ENCODE data around the gene PPP1R1A.
A peak's percentile ranks its signal among the peaks of the same experiment; 100 is the strongest.

The PPP1R1A gene

DNA sequence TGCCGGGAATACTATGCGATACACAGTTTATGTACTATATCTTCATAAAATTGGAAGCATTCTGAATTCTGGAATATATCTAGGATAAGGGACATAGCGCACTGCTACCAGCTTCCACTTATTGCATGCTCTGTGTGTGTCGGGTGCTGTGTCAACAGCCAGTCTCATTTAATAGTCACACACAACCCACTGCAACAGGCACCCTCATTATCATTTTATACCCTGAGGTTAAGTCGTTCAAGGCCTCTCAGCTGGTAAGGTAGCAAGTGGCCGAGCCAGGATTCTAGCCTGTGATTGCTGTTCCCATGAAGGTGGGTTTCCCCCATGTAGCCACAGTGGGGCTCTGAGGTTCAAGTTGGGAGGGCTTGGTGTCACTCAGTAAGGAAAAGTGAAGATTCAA is 7.0 kb downstream of the PPP1R1A start:
- intact Hi-C loops (cut with DNase I) = no loop called here
- DNase-seq = no peak

- intact Hi-C loops (cut with DNase I) = no loop called here
- DNase-seq = peak; percentile 69 to 95 (median 89)
Observed at GRCh38 chr12:54579696-54580333, 8.6 kb downstream of the PPP1R1A start.

GRCh38 chr12:54579258-54579657 is 9.2 kb downstream of the PPP1R1A start:
- intact Hi-C loops (cut with DNase I) = no loop called here
- DNase-seq = peak in 24 of 42 donors; percentile 25 to 73 (median 54)

GRCh38 chr12:54578778-54579177 is 9.7 kb downstream of the PPP1R1A start:
- peak in 22 of 42 donors; percentile 12 to 68 (median 45) for DNase-seq
- intact Hi-C loops (cut with DNase I) = no loop called here

GRCh38 chr12:54572881-54573280 is 15.6 kb downstream of the PPP1R1A start:
- no peak for DNase-seq
- intact Hi-C loops (cut with DNase I) = no loop called here

DNA sequence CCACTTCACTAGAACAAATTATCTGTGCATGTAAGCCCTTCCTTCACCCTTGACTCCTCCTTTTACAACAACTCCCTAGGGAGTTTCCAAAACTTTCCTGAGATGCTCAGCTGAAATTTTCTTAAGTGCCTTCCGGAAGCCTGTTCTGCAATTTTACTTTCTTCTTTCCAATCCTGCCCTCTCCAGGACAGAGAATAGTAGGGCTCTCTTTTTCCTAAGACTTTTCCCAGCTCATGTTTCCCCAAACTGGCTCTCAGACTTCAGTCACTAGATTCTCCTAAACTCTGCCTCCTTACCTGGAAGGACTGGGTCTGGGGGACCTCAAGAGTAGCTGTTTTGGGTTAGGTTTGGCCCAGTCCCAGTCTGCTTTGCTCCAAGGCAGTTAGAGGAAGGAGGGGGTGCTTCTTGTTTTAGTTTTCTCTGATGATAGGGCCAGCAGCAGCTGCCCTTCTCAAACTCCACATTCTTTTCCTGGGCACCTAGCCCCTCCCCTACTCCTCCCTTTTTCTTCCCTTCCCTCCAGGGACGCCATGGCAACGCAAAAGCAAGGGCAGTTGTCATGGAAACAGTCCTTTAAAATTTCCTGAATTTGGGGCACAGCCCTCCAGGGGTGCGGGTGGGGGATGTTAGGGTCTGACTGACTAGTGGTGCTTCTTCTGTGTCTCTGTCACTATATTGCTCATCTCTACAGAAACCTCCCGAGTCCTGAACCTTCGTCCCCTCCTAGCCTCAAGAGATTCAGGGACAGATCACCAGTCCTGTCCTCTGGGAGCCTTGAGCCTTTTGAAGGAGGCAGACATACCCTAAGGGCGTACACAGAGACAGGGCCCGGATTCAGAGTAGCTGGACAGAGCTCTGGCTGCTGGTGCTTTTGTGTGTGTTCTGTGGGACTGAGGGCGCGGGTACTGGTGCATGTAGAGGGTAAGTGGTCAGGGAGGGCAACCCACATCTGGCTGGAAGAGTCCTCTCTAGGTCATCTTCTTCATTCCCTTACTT is 17.0 kb downstream of the PPP1R1A start:
- peak in 12 of 42 donors; percentile 19 to 63 (median 44) for DNase-seq
- intact Hi-C loops (cut with DNase I) = no loop called here

GRCh38 chr12:54569995-54570528 is 18.4 kb downstream of the PPP1R1A start:
- intact Hi-C loops (cut with DNase I) = no loop called here

DNA sequence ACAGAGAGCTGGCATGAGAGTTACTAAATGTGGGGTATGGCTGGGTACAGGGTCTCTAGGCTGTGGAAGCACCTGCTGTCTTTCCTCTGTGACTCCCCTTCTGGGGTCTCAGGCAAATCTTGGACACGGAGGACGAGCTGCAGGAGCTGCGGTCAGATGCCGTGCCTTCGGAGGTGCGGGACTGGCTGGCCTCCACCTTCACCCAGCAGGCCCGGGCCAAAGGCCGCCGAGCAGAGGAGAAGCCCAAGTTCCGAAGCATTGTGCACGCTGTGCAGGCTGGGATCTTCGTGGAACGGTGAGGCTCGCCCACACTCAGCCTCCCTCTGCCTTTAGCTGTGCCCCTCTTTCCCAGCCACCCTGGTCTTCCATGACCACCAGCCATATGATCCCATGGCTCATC is 19.4 kb downstream of the PPP1R1A start:
- intact Hi-C loops (cut with DNase I) = no loop called here
- DNase-seq = peak in 3 of 42 donors; percentile 16 to 28 (median 21)

More at GRCh38 chr12:54569995-54570528, 18.4 kb downstream of the PPP1R1A start:
- no peak for DNase-seq

- intact Hi-C loops (cut with DNase I) = no loop called here
- DNase-seq = no peak
Observed at GRCh38 chr12:54566792-54567191, 21.7 kb downstream of the PPP1R1A start.

DNA sequence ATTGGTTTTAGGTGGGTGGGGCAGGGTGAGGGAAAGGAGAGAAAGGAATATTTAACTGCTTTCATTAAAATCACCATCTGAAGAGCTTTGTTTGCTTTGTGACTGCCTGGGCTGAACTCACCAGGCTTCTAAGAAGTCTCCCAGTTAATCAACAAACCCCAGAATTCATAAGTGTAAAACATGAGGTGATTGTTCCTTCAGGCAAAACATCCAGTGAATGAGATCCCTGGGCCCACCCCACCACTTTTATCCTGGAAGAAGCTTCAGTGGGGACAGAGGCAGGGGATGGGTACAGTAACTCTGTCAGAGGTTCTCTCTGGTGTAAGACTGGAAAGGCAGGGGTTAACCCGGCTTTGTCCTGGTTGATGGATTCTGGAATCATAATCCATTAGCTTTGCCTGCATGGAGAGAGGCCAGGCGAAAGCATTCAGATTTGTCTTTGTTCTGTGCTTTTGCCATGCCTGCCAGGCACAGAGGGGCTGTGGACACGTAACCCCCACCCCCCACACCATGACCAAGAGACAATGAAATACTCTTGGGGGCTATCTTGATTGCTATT is 22.4 kb downstream of the PPP1R1A start:
- intact Hi-C loops (cut with DNase I) = no loop called here
- DNase-seq = no peak

- peak in 10 of 42 donors; percentile 18 to 75 (median 44) for DNase-seq
- intact Hi-C loops (cut with DNase I) = no loop called here
Observed at GRCh38 chr12:54565310-54565985, 23.0 kb downstream of the PPP1R1A start.

DNA sequence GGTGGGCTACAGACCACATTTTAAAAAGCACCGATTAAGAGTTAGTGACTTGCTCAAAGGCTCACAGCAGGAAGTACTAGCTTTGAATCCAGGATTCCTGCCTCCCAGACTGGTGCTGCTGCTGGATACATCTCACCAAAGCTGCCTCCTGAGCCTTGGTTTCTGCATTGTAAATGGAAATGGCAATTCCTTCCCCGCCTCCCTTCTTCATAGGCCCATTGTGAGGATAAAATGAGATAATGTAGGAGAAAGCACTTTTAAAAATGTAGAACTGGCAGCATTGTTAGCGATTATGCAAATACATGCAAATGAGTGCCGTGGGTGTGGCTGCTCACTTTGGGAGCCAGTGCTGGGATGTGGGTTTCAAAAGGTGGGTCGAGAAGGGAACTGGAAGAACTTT is 23.7 kb downstream of the PPP1R1A start:
- peak in 19 of 42 donors; percentile 17 to 76 (median 48) for DNase-seq
- intact Hi-C loops (cut with DNase I) = no loop called here

GRCh38 chr12:54563787-54564186 is 24.7 kb downstream of the PPP1R1A start:
- DNase-seq = no peak
- intact Hi-C loops (cut with DNase I) = no loop called here

GRCh38 chr12:54562750-54563356 is 25.6 kb downstream of the PPP1R1A start:
- intact Hi-C loops (cut with DNase I) = no loop called here
- DNase-seq = no peak

DNA sequence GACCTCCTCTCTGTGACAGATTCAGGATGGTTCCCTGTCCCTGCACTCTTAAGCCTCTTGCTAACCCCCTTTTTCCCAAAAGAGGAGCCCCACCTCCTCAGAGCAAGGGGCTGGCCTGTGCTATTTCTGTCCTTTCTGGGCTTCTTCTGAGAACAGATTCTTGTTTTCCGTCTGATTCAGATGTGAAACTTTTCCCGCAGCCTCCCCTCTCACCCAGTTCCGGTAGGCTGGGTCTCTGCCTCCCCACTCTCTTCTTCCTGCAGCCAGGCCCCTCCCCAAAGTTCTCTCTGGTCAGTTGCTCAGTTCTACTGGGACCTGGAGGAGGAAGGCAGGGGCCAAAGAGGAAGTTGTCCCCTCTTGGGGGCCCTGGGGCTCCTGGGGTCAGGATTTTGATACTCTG is 27.3 kb downstream of the PPP1R1A start:
- DNase-seq = peak in 12 of 42 donors; percentile 17 to 60 (median 36)
- intact Hi-C loops (cut with DNase I) = no loop called here

GRCh38 chr12:54560374-54560858 is 28.0 kb downstream of the PPP1R1A start:
- intact Hi-C loops (cut with DNase I) = no loop called here
- DNase-seq = peak; percentile 86 to 97 (median 94)

GRCh38 chr12:54558759-54559158 is 29.7 kb downstream of the PPP1R1A start:
- DNase-seq = no peak
- intact Hi-C loops (cut with DNase I) = no loop called here

DNA sequence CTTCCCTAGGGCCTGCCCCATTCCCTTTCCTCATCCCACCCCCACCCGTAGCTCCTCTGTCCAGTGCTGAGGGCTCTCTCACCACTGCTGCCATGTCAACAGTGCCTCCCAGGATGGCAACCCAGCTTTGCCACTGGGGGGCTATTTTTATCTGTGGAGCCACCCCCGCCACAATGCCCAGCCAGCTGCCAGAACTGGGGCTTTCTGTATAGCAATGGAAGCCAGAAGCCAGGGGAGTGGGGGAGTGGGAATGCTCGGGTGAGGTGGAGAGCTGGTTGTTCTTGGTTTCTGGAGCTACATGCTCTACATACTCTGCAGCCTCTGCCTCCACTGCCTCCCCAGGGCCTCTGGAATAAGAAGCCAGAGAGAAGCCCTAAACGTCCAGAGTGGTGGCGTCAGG is 30.1 kb downstream of the PPP1R1A start:
- peak in 1 of 42 donors; percentile 26 for DNase-seq
- intact Hi-C loops (cut with DNase I) = no loop called here

Data from head of caudate nucleus (tissue), 42 donors.